Epithelial cell of proximal tubule (primary cell): ENCODE results near the gene SNX5. TPM values are rescaled to one million over a fixed set of nuclear protein-coding genes. Genes with fewer than 3 reads are reported as not detected.

Experiments used
- DNase-seq: peaks from one replicate; pipeline ENCODE4 v3.0.0-alpha.2; 2011; ENCODE audit warnings: low read depth
- H3K4me3 ChIP-seq: 2 replicates; pipeline ENCODE4 v1.5.1; 2011; ENCODE audit warnings: low read depth, mild to moderate bottlenecking, low read length
- total RNA-seq: library from RNA; depleted of rRNA; stranded (reverse); fragments of >200 nt; gene quantifications from 2 replicates; pipeline ENCODE4 v1.2.3, GENCODE V29; 2015
- TF ChIP-seq, protein P1 (sequence below): conservative IDR thresholded peaks from 2 replicates; pipeline ENCODE4 v1.5.1; 2012; ENCODE audit warnings: low read depth, mild to moderate bottlenecking, low read length

Gene SNX5
- total RNA-seq, 1 donor from 2014 or later: 182 TPM

DNA sequence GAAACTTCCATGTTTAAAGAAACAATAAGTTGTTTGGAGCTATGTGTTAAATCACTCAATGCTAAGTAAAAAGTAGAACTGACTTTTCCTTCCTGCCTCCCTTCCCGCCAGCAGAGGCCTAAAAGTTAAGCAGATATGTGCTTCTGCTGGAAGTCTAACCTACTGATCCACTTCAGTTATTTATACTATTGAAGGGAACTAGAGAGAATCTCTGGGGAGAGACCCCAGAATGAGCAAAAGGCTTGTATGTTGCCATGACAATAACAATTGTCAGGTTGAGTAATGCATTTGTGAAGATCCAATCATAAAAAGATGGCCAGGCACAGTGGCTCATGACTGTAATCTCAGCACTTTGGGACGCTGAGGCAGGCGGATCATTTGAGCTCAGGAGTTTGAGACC, 25.0 kb upstream of the SNX5 start:
- DNase-seq: no peak
- TF ChIP-seq, protein P1, sequence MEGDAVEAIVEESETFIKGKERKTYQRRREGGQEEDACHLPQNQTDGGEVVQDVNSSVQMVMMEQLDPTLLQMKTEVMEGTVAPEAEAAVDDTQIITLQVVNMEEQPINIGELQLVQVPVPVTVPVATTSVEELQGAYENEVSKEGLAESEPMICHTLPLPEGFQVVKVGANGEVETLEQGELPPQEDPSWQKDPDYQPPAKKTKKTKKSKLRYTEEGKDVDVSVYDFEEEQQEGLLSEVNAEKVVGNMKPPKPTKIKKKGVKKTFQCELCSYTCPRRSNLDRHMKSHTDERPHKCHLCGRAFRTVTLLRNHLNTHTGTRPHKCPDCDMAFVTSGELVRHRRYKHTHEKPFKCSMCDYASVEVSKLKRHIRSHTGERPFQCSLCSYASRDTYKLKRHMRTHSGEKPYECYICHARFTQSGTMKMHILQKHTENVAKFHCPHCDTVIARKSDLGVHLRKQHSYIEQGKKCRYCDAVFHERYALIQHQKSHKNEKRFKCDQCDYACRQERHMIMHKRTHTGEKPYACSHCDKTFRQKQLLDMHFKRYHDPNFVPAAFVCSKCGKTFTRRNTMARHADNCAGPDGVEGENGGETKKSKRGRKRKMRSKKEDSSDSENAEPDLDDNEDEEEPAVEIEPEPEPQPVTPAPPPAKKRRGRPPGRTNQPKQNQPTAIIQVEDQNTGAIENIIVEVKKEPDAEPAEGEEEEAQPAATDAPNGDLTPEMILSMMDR: no peak
- H3K4me3 ChIP-seq: no peak overlapping the region

DNA sequence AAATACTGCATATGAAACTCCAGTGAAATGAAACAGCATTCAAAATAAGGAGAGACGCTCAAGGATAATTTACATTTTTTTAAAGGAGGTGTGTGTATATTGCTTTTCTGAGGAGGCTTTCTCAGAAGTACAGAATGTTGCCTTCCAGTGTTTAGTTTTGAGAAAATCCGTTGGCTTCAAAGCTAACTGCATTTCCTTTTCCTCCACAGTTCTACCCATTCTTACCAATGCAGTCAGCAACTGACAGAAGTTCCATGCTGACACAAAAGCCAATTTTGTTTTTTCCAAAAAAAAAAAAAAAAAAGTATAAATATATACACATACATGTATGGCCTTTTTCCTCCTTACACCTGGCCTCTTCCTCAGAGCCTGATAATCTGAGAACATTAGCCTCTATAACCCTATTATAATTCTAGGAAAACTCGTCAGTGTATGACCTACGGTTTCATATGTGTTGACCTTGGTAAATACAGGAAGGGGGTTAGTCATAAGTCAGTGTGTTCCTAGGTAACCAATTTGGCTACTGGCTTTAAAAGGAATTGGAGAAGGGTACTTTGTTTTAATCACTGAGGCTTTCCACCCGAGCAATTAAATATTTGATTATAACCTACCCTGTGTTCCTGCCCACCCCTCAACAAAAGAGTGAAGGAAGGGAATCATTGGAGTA, 24.4 kb upstream of the SNX5 start:
- DNase-seq: no peak
- TF ChIP-seq, protein P1: no peak
- H3K4me3 ChIP-seq: no peak overlapping the region

DNA sequence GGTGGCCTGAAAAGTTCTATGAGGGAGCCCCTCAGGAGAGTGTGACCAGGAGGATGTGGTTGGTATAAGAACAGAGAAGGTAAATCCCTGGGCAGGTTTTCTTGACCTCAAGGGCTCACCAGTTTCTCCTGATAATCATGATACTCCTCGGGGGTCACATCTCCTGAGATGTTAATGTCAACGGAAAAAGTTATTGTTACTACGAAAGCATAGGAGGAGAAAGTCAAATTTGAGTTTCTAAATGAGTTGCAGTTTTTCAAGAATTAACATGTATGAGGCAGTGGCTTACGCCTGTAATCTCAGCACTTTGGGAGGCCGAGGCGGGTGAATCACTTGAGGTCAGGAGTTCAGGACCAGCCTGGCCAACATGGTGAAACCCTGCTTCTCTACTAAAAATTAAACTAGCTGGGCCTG, 23.6 kb upstream of the SNX5 start:
- no peak for DNase-seq
- TF ChIP-seq, protein P1: no peak
- no peak overlapping the region for H3K4me3 ChIP-seq

DNA sequence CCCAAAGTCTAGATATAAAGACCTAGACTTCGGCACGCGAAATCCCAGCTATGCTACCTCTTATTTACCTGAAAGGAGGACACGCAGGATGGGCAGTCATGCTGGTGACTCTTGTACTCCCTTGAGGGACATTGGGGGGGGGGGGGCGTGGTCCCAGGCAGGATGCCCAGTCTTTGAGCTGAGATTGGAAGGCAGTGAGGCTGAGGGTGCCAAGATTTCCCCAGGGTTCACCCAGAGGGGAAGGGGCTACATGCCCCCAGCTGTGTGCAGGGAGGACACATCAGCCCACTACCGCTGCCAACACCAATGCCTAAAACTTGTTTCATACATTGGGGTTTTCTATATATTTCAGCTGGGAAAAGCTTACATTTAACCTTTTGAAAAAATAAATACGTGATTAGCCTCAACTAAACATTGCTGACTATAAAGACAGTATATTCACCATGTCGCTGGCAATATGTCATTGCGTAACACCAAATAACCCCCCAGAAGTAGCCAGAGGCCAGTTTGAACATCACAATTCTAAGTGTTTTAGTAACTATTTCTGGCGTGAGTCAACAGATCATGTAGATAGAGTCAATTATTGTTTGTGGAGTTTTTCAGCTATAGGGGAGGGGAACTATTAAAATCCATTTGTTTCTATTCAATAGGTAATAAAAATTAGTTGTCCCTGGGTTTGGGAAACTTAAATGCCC, 21.8 kb upstream of the SNX5 start:
- H3K4me3 ChIP-seq: no peak overlapping the region
- no peak for DNase-seq
- TF ChIP-seq, protein P1: no peak

DNA sequence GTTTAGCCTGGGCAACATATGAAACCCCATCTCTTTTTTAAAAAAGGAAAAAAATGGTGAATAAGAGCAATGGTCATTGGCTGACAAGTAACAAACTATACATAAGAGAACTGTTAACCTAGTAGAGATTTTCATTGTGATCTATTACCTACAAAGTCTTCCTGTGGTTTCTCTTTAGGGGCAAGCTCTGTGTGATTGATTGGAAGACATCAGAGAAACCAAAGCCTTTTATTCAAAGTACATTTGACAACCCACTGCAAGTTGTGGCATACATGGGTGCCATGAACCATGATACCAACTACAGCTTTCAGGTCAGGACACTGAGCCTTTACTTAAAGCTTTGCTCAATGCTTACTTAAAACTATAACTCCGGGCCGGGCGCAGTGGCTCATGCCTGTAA, 19.4 kb upstream of the SNX5 start:
- H3K4me3 ChIP-seq: no peak overlapping the region
- TF ChIP-seq, protein P1: no peak
- no peak for DNase-seq

DNA sequence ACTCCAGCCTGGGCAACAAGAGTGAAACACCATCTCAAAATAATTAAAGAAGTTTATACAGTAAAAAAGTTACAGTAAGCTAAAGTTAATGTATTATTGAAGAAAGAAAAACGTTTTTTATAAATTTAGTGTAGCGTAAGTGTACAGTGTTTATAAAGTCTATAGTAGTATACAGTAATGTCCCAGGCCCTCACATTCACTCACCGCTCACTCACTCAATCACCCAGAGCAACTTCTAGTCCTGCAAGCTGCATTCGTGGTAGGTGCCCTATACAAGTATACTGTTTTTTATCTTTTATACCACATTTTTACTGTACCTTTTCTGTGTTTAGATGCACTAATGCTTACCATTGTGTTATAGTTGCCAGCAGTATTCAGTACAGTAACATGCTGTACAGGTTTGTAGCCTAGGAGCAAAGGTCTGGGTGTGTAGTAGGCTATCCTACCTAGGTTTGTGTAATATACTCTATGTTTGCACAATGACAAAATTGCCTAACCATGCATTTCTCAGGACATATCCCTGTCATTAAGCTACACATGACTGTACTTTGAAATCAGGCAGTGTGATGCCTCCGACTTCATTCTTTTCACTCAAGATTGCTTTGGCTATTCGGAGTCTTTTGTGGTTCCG, 16.9 kb upstream of the SNX5 start:
- no peak for DNase-seq
- H3K4me3 ChIP-seq: no peak overlapping the region
- TF ChIP-seq, protein P1: no peak
